MCF 10A (cell line): ENCODE results near the gene EIF4EBP2. TPM values are rescaled to one million over a fixed set of nuclear protein-coding genes. Genes with fewer than 3 reads are reported as not detected.

Experiments used
- BruUV-seq: library from RNA; stranded (reverse); fragments of 400-500 nt; replicated peaks from 2 replicates; lab custom pipeline; 2021; lab: Mats Ljungman, UMichigan
- CTCF ChIA-PET: fragments of 300-600 bp; sonication (Branson Sonifier 250); formaldehyde crosslinking; extraction: SDS; loops from one replicate; lab custom pipeline; 2021; ENCODE audit warnings: antibody characterized with exemption, inconsistent platforms; lab: Yijun Ruan, JAX
- POLR2A ChIA-PET: fragments of 300-600, 350-650 bp; sonication (Branson Sonifier 250); formaldehyde crosslinking; extraction: SDS; loops from one replicate; lab custom pipeline; 2020; ENCODE audit warnings: antibody characterized with exemption, inconsistent platforms; lab: Yijun Ruan, JAX
- DNase-seq: peaks from one replicate; pipeline ENCODE4 v3.0.0-alpha.2; 2018; ENCODE audit not compliant: unreplicated experiment
- H3K27ac Mint-ChIP-seq: one replicate; pipeline ENCODE4 v1.8.0; 2022; ENCODE audit warnings: mild to moderate bottlenecking, low read depth, mixed read lengths; ENCODE audit not compliant: unreplicated experiment
- H3K27me3 Mint-ChIP-seq: one replicate; pipeline ENCODE4 v1.8.0; 2022; ENCODE audit warnings: mixed read lengths; ENCODE audit not compliant: insufficient read depth, unreplicated experiment
- H3K36me3 Mint-ChIP-seq: one replicate; pipeline ENCODE4 v1.8.0; 2022; ENCODE audit warnings: mild to moderate bottlenecking, moderate library complexity, mixed read lengths; ENCODE audit not compliant: insufficient read depth, unreplicated experiment
- H3K4me1 Mint-ChIP-seq: one replicate; pipeline ENCODE4 v1.8.0; 2022; ENCODE audit warnings: mixed read lengths; ENCODE audit not compliant: insufficient read depth, unreplicated experiment
- H3K4me3 Mint-ChIP-seq: one replicate; pipeline ENCODE4 v1.8.0; 2022; ENCODE audit warnings: mild to moderate bottlenecking, moderate library complexity, mixed read lengths; ENCODE audit not compliant: unreplicated experiment
- H3K9me3 Mint-ChIP-seq: one replicate; pipeline ENCODE4 v1.8.0; 2022; ENCODE audit warnings: mixed read lengths; ENCODE audit not compliant: unreplicated experiment
- intact Hi-C: fragments of 100-400 bp; cut with micrococcal nuclease; formaldehyde crosslinking; loops from 2 replicates; pipeline ENCODE4 v1.14.1; 2022
- total RNA-seq: library from RNA; stranded (reverse); gene quantifications from 2 replicates; pipeline ENCODE4 v1.2.3, GENCODE V29; 2022
- TF ChIP-seq, protein P1 (sequence below): fragments of 200-600 bp; IDR thresholded peaks from one replicate; pipeline ENCODE4 v1.8.0; 2022; ENCODE audit warnings: antibody characterized with exemption, mild to moderate bottlenecking; ENCODE audit not compliant: unreplicated experiment

The EIF4EBP2 gene
- total RNA-seq, 1 experiment from 2014 or later = 21.2 TPM

DNA sequence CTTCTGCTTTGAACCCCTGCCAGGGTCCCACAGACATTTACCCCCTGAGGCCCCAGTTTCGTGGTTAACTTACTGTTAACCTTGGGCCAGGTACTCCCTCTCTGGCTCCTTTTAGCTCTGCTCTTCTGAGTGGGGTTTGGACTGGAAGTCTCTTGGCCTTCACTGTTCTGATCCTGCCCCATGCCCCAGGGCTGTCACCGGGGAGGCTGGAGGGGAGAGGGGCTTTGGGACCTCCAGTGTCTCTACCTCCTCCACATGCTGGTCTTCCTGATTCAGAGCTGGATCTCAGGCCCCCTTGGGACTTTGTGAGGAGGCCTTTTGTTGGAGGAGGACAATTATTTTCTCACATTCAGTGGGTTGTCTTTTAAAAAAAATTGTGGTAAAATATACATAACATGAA is 61.9 kb downstream of the EIF4EBP2 start:
- H3K9me3 Mint-ChIP-seq = no peaks in the 10 kb centered on the region
- no peak overlapping the region for H3K27ac Mint-ChIP-seq
- BruUV-seq = no TSS peak
- no peak for DNase-seq
- no peak overlapping the region for H3K4me3 Mint-ChIP-seq
- ChIA-PET CTCF (interaction anchor here (1.0 kb wide), 1 partner anchor 110 kb away, joined by 3 read pairs; no protein-coding TSS in a partner anchor), POLR2A (interaction anchor here (0.6 kb wide), 1 partner anchor 747 kb away, joined by 5 read pairs; no protein-coding TSS in a partner anchor)
- intact Hi-C loops = no loop called here
- peaks cover 5% of the 10 kb centered on the region for H3K36me3 Mint-ChIP-seq
- TF ChIP-seq, protein P1, sequence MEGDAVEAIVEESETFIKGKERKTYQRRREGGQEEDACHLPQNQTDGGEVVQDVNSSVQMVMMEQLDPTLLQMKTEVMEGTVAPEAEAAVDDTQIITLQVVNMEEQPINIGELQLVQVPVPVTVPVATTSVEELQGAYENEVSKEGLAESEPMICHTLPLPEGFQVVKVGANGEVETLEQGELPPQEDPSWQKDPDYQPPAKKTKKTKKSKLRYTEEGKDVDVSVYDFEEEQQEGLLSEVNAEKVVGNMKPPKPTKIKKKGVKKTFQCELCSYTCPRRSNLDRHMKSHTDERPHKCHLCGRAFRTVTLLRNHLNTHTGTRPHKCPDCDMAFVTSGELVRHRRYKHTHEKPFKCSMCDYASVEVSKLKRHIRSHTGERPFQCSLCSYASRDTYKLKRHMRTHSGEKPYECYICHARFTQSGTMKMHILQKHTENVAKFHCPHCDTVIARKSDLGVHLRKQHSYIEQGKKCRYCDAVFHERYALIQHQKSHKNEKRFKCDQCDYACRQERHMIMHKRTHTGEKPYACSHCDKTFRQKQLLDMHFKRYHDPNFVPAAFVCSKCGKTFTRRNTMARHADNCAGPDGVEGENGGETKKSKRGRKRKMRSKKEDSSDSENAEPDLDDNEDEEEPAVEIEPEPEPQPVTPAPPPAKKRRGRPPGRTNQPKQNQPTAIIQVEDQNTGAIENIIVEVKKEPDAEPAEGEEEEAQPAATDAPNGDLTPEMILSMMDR = no peak
- peaks cover 32% of the 10 kb centered on the region for H3K27me3 Mint-ChIP-seq
- peaks cover 23% of the 10 kb centered on the region for H3K4me1 Mint-ChIP-seq

DNA sequence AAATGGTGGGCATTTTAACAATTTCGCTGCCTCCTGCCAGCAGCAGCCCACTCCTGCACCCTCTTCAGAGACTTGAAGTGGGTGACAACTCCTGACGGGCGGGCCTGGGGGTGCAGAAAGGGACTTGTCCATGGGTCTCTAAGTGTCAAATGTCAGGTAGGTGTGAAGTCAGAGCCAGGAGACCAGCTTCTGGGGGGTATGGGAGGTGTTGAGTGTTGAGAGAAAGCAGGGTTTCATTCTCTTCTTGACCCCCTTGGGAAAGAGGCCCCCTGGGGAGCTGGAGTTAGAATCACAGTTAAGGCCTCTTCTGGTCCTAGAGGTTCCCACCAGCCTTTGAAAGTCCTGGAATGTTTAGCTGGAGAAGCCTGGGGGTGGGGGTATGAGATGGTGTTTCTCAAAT is 63.0 kb downstream of the EIF4EBP2 start:
- H3K27ac Mint-ChIP-seq = no peak overlapping the region
- H3K9me3 Mint-ChIP-seq = no peaks in the 10 kb centered on the region
- intact Hi-C loops = no loop called here
- TF ChIP-seq, protein P1 = no peak
- ChIA-PET CTCF (interaction anchor here (0.5 to 0.7 kb wide), 3 partner anchors 288 to 296 kb away, joined by 3 to 6 read pairs (median 6); no protein-coding TSS in a partner anchor), POLR2A (no interaction called here)
- H3K4me1 Mint-ChIP-seq = peaks cover 19% of the 10 kb centered on the region
- peaks cover 41% of the 10 kb centered on the region for H3K27me3 Mint-ChIP-seq
- no peak overlapping the region for H3K4me3 Mint-ChIP-seq
- BruUV-seq = no TSS peak
- DNase-seq = no peak
- peaks cover 5% of the 10 kb centered on the region for H3K36me3 Mint-ChIP-seq

DNA sequence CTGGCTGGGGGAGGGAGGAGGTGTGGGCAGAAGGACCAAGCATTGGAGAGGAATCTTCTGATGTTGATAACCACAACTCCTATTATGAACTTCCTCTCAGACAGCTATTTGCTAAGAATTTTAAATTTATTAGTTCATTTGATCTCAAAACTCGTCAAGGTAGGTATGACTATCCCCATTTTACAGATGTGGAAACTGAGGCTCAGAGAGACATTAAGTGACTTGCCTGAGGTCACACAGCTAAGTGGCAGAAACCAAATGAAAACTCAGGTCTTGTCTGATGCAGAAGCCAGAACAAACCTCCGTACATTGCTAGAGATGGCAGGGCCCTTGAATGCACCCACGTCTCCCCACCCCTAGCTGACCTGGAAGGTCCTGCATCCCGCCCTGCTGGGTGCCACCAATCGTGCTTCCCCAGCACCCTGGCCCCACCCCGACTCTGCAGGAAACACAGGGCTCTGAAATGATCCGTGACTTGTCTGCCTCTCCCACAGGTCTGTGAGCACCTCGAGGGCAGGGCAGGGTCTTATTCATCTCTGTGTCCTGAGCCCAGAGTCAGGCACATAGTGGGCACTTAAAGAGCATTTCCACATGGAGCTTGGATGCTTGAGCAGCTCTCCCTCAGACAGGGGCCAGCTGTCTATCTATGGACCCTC is 69.0 kb downstream of the EIF4EBP2 start:
- no peaks in the 10 kb centered on the region for H3K36me3 Mint-ChIP-seq
- peaks cover 21% of the 10 kb centered on the region for H3K4me1 Mint-ChIP-seq
- no peak for DNase-seq
- no peaks in the 10 kb centered on the region for H3K9me3 Mint-ChIP-seq
- no TSS peak for BruUV-seq
- TF ChIP-seq, protein P1 = no peak
- H3K4me3 Mint-ChIP-seq = no peak overlapping the region
- H3K27me3 Mint-ChIP-seq = peaks cover 21% of the 10 kb centered on the region
- ChIA-PET CTCF (interaction anchor here (0.6 kb wide), 1 partner anchor 851 kb away, joined by 3 read pairs; no protein-coding TSS in a partner anchor), POLR2A (no interaction called here)
- intact Hi-C loops = no loop called here
- no peak overlapping the region for H3K27ac Mint-ChIP-seq

DNA sequence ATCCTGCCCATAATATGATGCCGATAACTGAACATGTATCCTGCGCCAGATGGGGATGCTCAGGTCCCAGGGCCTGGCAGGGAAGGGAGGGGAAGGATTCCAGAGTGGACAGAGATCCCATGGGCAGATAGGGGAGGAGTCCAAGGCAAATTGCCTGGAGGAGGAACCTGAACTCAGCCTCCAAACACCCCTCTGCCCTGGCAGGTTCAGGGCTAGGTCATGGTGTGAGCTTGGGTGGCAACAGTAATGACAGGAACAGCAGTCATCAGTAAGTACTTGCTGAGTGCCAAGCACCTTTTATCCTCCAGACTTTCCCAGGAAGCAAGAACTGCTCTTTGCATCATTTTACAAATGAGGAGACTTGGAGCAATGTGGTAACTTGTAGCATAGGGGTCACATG is 70.8 kb downstream of the EIF4EBP2 start:
- Mint-ChIP-seq H3K4me3 (no peak overlapping the region), H3K27ac (no peak overlapping the region), H3K4me1 (peaks cover 21% of the 10 kb centered on the region), H3K27me3 (peaks cover 10% of the 10 kb centered on the region), H3K36me3 (no peaks in the 10 kb centered on the region), H3K9me3 (no peaks in the 10 kb centered on the region)
- CTCF ChIA-PET = interaction anchor here (0.7 kb wide), 1 partner anchor 339 kb away, joined by 3 read pairs; no protein-coding TSS in a partner anchor
- intact Hi-C loops = no loop called here
- no TSS peak for BruUV-seq
- TF ChIP-seq, protein P1 = no peak
- DNase-seq = no peak
- POLR2A ChIA-PET = no interaction called here
